NB4 (cell line): Measurements from ENCODE around the gene AHRR.

Experiments used
- CTCF ChIP-seq: IDR thresholded peaks from one replicate; pipeline ENCODE4 v1.5.1; 2012; ENCODE audit warnings: low read depth, low read length
- MAX ChIP-seq: IDR thresholded peaks from 2 replicates; pipeline ENCODE4 v1.6.1; 2011; ENCODE audit warnings: low read depth, low read length
- MYC ChIP-seq: IDR thresholded peaks from 2 replicates; pipeline ENCODE4 v1.6.1; 2011; ENCODE audit warnings: low read depth, low read length
- POLR2A ChIP-seq: IDR thresholded peaks from 2 replicates; pipeline ENCODE4 v1.6.1; 2011; ENCODE audit warnings: mild to moderate bottlenecking; ENCODE audit not compliant: insufficient read length; ENCODE audit errors: extremely low read depth

GRCh38 chr5:429453-430188 is 108.1 kb downstream of the AHRR start:
- TF ChIP-seq CTCF (no peak), POLR2A (no peak), MAX (no peak), MYC (no peak)
